Tibial nerve (tissue), 4 donors: ENCODE measurements around the gene SLC24A3. TPM values are rescaled to one million over a fixed set of nuclear protein-coding genes. Genes with fewer than 3 reads are reported as not detected.

ENCODE experiments used
- DNase-seq, 2 donors: peaks; one replicate each; pipeline ENCODE4 v3.0.0-alpha.2; 2019; ENCODE audit warnings: low spot score in 2 of 2
- H3K27ac ChIP-seq, 4 donors: fragments of 200-600 bp; sonication (generic) in 3 of 4; one replicate each; pipeline ENCODE4 v1.5.1; 2017 to 2019; ENCODE audit warnings: mild to moderate bottlenecking in 1 of 4
- H3K27me3 ChIP-seq, 2 donors: fragments of 200-600 bp; sonication (generic) in 1 of 2; one replicate each; pipeline versions ENCODE4 v1.5.1 to v1.6.0; 2017 to 2019
- H3K36me3 ChIP-seq, 3 donors: fragments of 200-600 bp; sonication (generic); one replicate each; pipeline ENCODE4 v1.5.1; 2018 to 2019
- H3K4me1 ChIP-seq, 4 donors: fragments of 200-600 bp; sonication (generic) in 3 of 4; one replicate each; pipeline ENCODE4 v1.5.1; 2017 to 2019
- H3K4me3 ChIP-seq, 4 donors: fragments of 200-600 bp; sonication (generic) in 3 of 4; one replicate each; pipeline ENCODE4 v1.5.1; 2017 to 2019; ENCODE audit warnings: mild to moderate bottlenecking in 1 of 4, moderate library complexity in 1 of 4
- H3K9me3 ChIP-seq, 4 donors: fragments of 200-600 bp; sonication (generic) in 3 of 4; one replicate each; pipeline ENCODE4 v1.5.1; 2017 to 2019
- CTCF ChIP-seq, 5 experiments: fragments of 200-600 bp in 3 of 5; fragments of 450-650 bp in 2 of 5; sonication (generic) in 3 of 5; IDR thresholded peaks; one replicate each; pipeline ENCODE4 v1.5.1; 2016 to 2019; ENCODE audit warnings: antibody characterized with exemption in 5 of 5, mild to moderate bottlenecking in 3 of 5, moderate library complexity in 2 of 5
- EP300 ChIP-seq, 2 donors: sonication (generic); formaldehyde crosslinking; IDR thresholded peaks; one replicate each; pipeline ENCODE4 v1.6.1; 2017; ENCODE audit warnings: antibody characterized with exemption in 2 of 2, mild to moderate bottlenecking in 1 of 2
- POLR2A ChIP-seq, 2 donors: fragments of 450-650 bp; IDR thresholded peaks; one replicate each; pipeline ENCODE4 v1.6.1; 2017; ENCODE audit warnings: antibody characterized with exemption in 2 of 2, mild to moderate bottlenecking in 2 of 2, moderate library complexity in 2 of 2
- WGBS, 2 donors: methylation state at CpG; one replicate each; pipeline ENCODE4 v1.1.5; 2018; 5-methylcytosine and 5-hydroxymethylcytosine counted together
- total RNA-seq, 4 donors: library from RNA; depleted of rRNA; stranded (reverse); fragments of >200 nt; gene quantifications; one replicate each; pipeline ENCODE4 v1.1.0, GENCODE V29; 2016

Gene SLC24A3
- total RNA-seq, 4 donors from 2014 or later = 1.3 to 4.0 (median 2.7) TPM

GRCh38 chr20:19368351-19368750 is 155.9 kb downstream of the SLC24A3 start:
- no peak for DNase-seq
- H3K4me3 ChIP-seq = no peak overlapping the region
- WGBS, 2 donors = 61 to 81% methylated on average over 2 to 3 of the region's 3 CpGs
- no peaks in the 10 kb centered on the region for H3K27me3 ChIP-seq
- peaks cover 0 to 5% (median 0%) of the 10 kb centered on the region in 4 donors for H3K4me1 ChIP-seq
- H3K27ac ChIP-seq = no peak overlapping the region
- TF ChIP-seq EP300 (IDR thresholded peaks at IDR 0.05) (no peak), CTCF (IDR thresholded peaks at IDR 0.05) (no peak), POLR2A (IDR thresholded peaks at IDR 0.05) (no peak)
- no peaks in the 10 kb centered on the region for H3K9me3 ChIP-seq
- no peaks in the 10 kb centered on the region for H3K36me3 ChIP-seq

- no peaks in the 10 kb centered on the region for H3K9me3 ChIP-seq
- TF ChIP-seq EP300 (IDR thresholded peaks at IDR 0.05) (no peak), POLR2A (IDR thresholded peaks at IDR 0.05) (no peak), CTCF (IDR thresholded peaks at IDR 0.05) (no peak)
- WGBS, 2 donors = 67 to 73% methylated on average over 6 of the region's 6 CpGs
- H3K27ac ChIP-seq = no peak overlapping the region
- H3K27me3 ChIP-seq = no peaks in the 10 kb centered on the region
- no peak for DNase-seq
- no peaks in the 10 kb centered on the region for H3K36me3 ChIP-seq
- H3K4me3 ChIP-seq = no peak overlapping the region
- H3K4me1 ChIP-seq = no peaks in the 10 kb centered on the region
These were observed 157.9 kb downstream of the SLC24A3 start for GRCh38 chr20:19370076-19371075.

- H3K9me3 ChIP-seq = no peaks in the 10 kb centered on the region
- H3K27ac ChIP-seq = no peak overlapping the region
- no peaks in the 10 kb centered on the region for H3K27me3 ChIP-seq
- DNase-seq = no peak
- H3K4me3 ChIP-seq = no peak overlapping the region
- 79 to 82% methylated on average over 1 of the region's 1 CpG for WGBS, 2 donors
- TF ChIP-seq EP300 (IDR thresholded peaks at IDR 0.05) (no peak), CTCF (IDR thresholded peaks at IDR 0.05) (no peak), POLR2A (IDR thresholded peaks at IDR 0.05) (no peak)
- no peaks in the 10 kb centered on the region for H3K36me3 ChIP-seq
- no peaks in the 10 kb centered on the region for H3K4me1 ChIP-seq
These were observed 158.7 kb downstream of the SLC24A3 start for GRCh38 chr20:19371112-19371511.

GRCh38 chr20:19374216-19374615 is 161.8 kb downstream of the SLC24A3 start:
- H3K27ac ChIP-seq = no peak overlapping the region
- 93 to 95% methylated on average over 3 of the region's 3 CpGs for WGBS, 2 donors
- no peak for DNase-seq

More at GRCh38 chr20:19374216-19374615, 161.8 kb downstream of the SLC24A3 start:
- Histone ChIP-seq H3K9me3 (no peaks in the 10 kb centered on the region), H3K4me3 (no peak overlapping the region), H3K4me1 (no peaks in the 10 kb centered on the region), H3K27me3 (no peaks in the 10 kb centered on the region), H3K36me3 (no peaks in the 10 kb centered on the region)
- no peak for TF ChIP-seq CTCF (IDR thresholded peaks at IDR 0.05)
